NCI-H187 treated with DMSO at 0.1 percent for 48 hours (cell line): ENCODE results near the gene RPUSD3.
"Not testable (repeated sequence)": the region's sequence is repeated elsewhere in the genome, so short reads cannot be mapped to it uniquely, and the experiment has no call there.

Experiments used
- DNase-seq: peaks from one replicate; lab custom pipeline; 2025; lab: John Stamatoyannopoulos, UW

The RPUSD3 gene

DNA sequence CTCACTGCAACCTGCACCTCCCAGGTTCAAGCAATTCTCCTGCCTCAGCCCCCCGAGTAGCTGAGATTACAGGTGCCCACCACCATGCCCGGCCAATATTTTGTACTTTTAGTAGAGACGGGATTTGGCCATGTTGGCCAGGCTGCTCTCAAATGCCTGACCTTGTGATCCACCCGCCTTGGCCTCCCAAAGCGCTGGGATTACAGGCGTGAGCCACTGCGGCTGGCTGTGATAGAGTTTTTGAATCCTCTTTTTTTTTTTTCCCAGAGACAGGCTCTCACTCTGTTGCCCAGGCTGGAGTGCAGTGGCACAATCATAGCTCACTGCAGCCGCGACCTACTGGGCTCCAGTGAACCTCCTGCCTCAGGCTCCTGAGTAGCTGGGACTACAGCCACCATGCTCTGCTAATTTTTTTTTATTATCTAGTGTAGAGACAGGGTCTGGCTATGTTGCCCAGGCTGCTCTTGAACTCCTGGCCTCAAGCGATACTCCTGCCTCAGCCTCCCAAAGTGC, 21.4 kb upstream of the RPUSD3 start:
- not testable (repeated sequence) for DNase-seq

DNA sequence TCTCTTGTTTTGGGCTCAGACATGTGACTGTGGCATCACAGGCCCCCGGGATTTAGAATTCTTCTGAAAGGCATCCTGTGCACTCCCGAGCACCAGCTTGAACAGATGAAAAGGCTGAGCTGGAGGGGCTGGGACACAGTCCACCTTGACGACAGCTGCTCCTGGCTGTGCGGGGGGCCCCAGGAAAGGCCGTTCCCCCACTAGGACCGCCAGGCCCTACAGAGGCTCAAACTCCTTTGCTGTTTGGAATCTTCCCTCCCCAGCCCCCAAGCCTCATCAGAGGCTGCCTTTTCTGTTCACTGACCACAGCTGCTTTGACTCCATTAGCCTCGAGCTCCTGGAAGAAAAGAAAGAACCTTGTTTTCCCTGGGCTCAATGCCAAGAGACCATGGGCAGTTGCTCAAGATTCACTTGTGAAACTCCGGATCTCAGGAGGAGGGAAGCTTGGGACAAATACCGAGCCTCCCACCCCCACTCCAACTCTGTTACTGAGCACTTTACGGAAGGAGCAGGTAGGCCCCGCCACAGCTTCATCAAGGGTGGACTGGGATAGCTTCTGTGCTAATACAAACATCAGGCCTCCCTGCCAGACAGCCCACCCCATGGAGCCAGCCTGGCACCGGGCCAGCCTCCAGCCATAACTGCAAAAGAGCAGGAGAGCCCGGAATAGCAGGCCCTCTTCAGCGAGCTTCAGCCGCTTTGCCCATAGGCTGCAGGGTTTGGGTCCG, 20.6 kb upstream of the RPUSD3 start:
- no peak for DNase-seq

DNA sequence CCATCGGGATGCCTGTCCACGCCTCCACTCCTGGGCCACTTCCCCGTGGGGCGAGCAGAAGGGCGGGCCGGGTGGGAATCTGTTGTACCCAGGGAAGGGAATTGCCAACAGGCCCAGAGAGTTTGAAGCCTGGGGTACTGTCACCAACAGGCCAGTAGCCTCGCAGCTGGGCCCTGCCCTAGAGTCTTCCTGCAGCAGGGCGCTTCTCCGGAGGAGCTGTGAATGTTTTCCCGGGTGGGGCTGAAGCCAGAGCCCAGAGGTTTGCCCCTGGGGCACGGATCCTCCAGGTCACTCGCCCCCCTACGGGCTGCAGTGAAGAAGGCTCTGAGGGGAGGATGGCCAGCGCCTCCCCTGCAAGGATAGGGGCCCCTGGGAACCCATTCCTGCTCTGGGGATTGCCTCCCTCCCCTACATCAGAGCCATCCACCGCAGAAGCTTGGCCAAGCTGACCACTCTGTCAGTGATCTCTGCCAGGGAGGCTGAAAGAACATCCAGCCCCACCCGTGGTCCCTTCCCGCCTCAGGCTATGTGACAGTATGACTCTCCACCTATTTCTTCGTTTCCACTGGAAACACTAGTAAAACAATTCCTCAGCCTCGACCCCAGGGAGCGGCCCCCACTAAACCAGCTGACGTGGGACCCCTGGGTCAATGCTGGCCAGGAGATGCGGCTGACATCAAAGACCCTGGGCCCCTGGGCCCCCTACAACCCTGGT, 19.4 kb upstream of the RPUSD3 start:
- DNase-seq = no peak

DNA sequence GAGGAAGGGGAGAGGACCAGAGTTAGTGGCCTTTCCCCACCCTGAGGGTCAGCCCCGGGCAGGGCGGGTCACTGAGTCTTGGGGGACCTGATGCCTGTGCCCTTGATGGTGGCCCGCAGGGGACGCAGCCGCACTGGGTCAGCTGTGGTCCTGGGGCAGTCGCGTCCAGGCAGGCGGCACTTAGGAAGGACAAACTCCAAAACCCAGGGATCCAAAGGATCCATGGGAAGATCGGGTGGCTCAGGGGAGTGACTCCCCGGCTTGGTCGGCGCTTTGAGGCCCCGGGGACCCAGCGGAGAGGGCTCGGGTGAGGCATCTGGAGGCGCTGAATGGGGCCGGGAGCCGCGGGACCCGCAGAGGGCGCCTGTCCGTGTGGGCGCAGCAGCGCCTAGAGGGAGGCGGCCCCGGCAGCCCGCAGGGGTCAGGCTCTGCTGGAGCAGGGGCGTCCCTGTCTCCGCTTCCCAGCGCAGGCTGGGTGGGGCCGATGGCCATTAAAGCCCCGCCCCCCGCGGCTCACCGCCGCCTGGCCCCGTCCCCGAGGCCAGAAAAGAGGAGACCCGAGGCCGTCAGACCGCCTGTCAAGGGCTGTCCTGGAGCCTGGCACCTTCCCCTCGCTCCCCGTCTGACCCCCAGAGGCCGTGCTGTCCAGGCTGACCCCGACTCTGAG, 18.7 kb upstream of the RPUSD3 start:
- no peak for DNase-seq

DNA sequence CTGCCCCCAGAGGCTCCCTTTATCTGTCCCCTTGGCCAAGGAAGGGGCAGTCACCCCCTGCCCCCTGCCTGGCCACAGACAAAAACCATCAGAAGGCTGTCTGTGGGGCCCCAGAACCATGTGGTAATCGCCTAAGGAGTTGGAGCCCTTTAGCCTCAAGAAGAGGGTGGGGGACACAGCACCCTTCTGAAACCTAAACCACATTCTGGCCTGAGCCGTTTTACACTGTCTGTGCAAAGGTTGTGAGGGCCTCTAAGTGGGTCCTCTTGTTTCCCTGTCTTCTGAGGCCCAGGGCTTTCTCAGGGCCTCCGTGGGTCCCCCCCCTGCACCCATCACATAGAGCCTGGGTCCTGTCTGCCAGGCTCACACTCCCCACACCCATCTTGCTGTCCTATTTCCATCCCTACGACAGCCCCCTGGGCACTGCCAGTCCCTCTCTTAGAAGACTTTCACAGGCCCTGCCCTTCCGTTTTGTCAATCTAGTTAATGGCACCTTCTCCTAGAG, 17.9 kb upstream of the RPUSD3 start:
- no peak for DNase-seq

DNA sequence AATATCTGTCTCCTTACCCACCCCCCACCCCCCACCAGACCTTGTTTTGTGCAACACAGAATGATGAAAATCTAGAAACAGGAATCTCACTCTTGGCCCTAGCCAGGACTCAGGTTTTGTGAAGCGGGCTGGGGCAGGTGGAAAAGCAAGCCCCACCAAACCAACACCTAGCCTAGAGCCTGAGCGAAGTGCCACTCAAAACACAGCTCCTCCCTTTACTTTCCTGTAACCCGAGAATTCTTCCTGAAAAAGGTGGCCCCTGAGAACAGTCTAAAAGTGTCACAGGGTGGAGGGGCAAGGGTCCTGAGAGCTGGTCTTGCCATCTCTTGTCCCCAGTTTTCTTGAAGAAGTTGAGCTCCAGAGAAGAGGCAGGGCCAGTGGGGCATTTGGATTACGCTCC, 17.4 kb upstream of the RPUSD3 start:
- DNase-seq = no peak

DNA sequence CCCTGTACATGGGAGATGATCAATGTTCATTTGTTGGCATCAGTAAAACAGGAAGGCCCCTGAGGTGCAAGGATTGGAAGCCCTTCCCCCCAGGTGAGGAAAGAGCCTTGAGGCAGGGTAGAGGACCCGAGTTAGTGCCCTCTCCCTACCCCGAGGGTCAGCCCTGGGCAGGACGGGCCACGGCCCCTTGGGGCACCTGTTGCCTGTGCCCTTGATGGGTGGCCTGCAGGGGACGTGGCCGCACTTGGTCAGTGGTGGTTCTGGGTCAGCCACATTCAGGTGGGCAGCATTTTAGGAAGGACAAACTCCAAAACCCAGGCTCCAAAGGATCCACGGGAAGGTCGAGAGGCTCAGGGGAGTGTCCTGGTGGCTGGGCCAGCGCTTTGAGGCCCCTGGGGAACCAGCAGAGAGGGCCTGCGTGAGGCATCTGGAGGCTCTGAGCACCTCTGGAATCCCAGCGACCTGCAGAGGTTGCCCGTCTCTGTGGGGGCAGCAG, 15.8 kb upstream of the RPUSD3 start:
- DNase-seq = no peak

DNA sequence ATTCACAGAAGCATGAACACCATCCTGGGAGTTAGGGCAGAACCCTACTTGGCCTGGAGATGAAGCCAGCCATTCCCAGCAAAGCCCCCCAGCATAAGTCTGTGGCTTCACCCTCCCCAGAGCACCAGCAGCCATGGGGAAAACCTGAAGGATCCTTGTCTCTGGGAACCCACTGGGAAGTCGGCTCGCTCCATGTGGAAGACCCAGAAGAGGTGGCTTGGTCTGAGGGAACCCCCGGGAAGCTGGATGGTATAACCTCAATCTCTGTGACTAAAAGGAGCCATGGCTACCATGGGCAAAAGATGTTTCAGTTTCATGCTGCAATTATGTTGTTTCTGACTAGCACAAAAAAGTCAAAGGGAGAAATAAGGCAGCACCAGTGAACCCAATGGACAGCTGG, 11.8 kb upstream of the RPUSD3 start:
- DNase-seq = no peak

DNA sequence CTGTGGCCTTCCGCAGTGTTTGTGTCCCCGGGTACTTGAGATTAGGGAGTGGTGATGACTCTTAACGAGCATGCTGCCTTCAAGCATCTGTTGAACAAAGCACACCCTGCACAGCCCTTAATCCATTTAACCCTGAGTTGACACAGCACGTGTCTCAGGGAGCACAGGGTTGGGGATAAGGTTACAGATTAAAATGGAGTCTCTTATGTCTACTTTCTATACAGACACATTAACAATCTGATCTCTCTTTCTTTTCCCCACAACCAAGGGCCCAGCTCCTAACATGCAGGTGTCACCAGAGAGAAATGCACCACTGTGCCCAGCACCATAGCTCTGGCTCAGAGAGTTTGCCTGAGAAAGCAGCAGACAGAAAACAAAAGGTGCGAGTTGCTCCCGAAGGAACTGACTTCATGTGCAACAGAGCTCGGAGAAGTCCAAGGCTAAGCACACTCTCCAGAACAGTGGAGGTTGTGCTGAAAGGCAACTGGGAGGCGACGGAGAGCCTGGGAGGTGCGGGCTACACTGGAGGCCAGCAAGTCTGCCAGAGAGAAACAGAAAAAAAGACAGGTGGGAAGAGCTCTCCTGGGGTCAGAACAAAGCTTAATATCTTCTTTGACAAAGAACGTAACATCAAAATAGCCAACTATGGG, 10.6 kb upstream of the RPUSD3 start:
- not testable (repeated sequence) for DNase-seq

DNA sequence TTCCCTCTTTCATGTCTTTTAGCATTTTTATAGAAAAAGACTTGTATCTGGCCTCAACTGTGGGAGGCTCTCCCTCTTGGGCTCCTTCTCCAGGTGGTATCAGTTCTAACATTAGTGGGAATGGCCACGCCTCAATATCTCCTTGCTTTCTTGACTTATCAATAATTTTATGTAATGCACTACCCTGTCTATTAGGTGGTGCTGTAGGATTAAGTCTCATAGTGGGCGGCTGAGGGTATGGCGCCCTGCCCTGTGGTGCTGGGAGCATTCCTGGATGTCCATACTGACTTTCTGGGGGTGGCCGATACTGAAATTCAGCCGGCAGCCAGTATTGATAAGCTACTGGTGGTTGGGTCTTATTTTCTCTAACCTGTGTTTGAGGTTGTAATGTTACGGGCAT, 8.7 kb upstream of the RPUSD3 start:
- DNase-seq = no peak

DNA sequence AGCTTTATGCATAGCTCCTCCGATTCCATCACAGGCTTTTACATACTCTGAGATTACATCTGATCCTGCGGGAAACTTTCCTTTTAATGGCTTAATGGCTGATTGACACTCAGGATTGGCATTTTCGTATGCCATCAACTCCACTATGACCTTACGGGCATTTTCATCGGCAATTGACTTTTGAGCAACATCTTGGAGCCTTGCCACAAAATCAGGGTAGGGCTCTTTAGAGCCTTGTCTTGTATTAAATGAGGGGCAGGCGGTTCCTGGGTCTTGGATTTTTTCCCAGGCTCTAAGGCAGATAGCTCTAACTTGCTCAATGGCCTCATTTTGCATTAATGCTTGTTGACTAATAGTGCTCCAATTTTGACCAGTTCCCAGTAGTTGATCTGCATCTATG, 8.1 kb upstream of the RPUSD3 start:
- not testable (repeated sequence) for DNase-seq

DNA sequence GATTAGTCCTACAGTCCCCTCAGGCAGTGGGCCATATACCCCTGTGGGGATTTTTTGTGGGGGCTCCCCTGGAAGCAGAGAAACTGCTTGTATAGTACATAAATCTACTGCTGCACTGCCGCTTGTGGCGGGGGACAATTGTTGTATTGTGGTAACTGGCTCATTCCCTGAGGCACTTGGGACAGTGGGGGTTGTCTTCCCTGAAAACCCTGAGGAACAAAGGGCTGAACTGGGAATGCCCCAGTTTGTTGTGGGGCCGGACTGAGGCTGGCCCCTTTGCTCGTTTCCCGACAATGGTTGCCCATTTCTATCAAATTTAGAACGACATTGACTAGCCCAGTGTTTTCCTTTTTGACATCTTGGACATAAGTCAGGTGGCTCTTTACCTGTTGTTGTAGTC, 7.6 kb upstream of the RPUSD3 start:
- not testable (repeated sequence) for DNase-seq

DNA sequence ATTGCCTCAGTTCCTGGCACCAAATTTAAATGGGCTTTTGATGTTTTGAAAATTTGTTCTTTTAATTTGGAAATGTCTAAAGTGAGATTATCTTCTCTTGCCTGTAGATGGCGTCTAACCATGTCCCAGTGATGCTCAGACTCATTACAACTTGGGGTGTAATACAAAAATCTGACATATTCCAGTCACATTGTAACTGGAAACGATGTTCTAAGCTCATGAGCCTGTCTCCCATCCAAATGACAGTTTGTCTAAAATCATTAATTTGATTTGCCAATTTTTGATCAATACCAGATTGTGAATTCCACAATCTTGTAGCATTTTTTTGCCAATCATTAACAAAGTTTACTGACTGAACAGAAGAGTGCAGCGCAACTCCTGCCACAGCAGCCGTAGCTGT, 5.1 kb upstream of the RPUSD3 start:
- not testable (repeated sequence) for DNase-seq

DNA sequence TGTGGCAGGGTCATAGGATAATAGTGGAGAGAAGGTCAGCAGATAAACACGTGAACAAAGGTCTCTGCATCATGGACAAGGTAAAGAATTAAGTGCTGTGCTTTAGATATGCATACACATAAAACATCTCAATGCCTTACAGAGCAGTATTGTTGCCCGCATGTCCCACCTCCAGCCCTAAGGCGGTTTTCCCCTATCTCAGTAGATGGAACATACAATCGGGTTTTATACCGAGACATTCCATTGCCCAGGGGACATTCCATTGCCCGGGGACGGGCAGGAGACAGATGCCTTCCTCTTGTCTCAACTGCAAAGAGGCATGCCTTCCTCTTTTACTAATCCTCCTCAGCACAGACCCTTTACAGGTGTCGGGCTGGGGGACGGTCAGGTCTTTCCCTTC, 4.1 kb upstream of the RPUSD3 start:
- DNase-seq = not testable (repeated sequence)

DNA sequence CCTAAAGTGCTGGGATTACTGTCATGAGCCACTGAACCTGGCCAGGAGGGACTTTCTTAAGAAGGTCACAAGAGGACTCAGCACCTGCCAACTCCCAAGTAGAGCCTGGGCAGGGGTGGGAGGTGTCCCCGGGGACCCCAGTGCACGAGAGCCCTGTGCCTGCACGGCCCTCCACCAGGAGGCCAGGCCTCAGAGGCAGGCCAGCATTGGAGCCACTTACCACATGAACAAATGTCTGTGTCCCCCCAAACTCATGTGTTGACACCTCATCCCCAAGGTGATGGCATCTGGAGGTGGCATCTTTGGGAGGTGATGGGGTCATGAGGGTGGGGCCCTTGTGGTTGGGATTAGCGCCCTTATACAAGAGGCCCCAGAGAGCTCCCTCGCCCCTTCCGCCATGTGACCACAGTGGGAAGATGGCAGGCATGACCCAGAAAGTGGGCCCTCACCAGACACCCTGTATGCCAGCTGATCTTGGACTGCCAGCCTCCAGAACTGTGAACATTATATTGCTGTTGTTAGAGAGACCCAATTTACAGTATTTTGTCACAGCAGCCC, 3.2 kb upstream of the RPUSD3 start:
- DNase-seq = no peak

DNA sequence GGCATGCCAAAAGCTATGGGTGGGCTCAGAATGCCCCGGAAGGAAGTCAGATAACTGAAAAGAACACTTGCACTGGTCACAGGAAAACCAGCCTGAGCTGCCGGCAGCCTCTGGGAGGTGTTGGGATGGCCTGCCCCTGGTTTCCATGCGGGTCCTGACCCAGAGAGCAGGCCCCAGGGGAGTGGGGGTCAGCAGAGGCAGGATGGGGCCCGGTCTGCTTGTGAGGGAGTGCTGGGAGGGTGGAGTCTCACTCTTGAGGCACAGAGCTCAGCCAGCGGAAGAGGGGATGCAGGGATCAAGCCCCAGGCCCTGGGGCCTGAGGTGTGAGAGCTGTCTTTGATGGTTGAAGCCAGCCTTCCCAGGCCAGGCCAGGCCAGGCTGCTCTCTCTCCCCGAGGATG, 2.4 kb upstream of the RPUSD3 start:
- DNase-seq = no peak

DNA sequence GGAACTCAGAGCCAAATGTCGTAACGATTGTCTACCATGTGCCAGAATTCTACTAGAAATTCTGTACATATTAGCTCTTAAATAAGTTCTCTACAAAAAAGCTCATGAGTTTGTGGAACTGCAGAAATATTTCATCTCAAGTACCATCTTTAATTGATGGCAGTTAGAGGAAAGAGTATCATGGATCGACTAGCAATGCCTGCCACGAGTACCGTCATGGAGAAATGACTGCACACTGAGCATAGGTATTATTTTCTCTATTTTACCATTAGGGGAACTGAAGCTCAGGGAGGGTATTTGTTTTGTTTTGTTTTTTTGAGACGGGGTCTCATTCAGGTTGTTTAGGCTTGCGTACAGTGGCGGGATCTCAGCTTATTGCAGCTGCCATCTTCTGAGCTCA, 2.8 kb downstream of the RPUSD3 start:
- no peak for DNase-seq

DNA sequence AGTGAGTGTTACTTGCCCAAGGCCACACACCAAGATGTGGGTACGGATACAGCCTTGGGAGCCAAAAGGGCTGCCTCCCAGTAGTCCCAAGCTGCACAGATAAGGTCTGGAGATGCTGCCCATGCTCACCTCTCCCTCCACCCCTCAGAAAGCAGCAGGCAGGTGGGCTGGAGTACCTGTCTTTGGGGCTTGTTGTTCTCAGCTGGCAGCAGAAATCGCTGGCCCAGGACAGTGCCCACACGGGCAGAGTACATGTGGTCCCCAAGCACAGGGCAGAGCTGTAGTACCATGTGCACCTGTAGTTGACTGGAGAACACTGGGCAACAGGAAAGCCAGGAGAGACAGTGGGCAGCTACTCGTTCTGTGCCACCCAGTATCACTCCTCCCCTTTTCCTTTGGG, 5.0 kb downstream of the RPUSD3 start:
- no peak for DNase-seq

DNA sequence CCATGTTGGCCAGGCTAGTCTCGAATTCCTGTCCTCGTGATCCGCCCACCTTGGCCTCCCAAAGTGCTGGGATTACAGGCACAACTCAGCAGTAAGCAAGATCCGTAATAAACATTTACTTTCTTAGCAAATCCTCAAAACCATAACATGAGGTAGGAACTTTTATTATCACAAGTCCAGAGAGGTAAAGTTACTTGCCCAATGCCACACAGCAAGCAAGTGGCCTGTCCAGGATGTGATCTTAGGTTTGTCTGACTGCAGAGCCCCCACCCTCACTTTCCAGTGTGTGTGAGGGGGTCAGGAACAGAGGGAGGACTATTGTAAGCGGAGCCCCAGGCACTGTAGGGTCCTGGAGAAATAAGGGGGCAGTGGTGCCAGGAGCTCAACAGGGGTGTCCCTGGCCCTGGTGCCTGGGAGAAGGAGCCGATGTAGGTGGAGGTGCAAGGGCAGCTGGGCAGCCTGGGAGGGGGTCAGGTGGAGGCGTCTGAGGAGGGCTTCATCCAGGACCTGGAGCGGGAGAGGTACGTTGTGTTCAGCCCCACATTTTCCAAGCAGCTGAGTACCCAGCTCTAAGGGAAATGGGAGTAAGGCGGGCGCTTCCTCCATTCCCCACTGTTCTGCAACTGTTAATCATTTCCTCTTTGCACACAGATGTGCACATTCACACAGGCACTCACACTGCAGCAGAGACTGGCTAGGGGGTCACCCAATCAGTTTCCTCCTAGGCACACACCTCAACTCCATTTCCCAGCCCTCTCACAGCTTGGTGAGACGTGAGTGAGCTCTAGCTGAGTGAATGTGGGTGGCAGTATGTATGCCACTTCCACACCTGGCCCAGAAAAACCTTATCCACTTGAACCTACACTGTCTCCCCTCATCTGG, 5.9 kb downstream of the RPUSD3 start:
- no peak for DNase-seq

DNA sequence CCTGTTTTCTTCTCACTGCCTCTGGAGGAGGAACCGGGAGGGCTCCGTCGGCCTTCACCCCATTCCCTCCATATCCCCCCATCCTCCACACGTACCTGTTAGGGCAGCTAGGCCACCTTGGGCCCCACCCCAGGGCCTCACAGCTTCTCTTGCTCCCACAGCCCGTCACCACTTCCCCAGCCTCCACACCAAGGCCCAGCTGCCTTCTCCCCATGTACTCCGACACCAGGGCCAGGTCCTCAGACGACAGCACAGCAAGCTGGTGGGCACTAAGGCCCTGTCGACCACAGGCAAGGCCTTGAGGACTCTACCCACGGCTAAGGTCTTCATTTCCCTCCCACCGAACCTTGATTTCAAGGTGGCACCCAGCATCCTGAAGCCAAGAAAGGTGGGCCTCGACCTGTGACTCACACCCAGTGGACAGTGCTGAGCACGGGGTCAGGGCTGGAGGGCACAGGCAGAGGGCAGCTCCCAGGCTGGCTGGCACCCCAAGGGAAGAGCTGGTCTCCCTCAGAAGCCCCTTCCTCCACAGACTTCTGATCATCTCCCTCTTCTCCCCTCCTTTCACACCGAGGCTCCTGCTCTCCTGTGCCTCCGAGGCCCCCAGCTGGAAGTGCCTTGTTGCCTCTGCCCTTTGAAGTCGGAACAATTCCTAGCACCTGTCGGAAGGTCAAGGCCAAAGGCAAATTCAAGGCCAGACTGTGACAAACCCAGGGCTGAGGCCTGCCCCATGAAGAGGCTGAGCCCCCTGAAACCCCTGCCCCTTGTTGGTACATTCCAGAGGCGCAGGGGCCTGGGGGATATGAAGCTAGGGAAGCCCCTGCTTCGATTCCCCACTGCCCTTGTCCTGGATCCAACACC, 9.1 kb downstream of the RPUSD3 start:
- DNase-seq = no peak
